HG02884 (cell line): ENCODE results near the gene MYL4.
"Not testable (repeated sequence)": the region's sequence is repeated elsewhere in the genome, so short reads cannot be mapped to it uniquely, and the experiment has no call there.

Source experiments
- ATAC-seq: cut with Tn5 transposase; IDR thresholded peaks from one replicate; pipeline ENCODE4 v1.9.1; 2021; ENCODE audit warnings: mild to moderate bottlenecking, moderate library complexity; ENCODE audit not compliant: unreplicated experiment

The MYL4 gene

DNA sequence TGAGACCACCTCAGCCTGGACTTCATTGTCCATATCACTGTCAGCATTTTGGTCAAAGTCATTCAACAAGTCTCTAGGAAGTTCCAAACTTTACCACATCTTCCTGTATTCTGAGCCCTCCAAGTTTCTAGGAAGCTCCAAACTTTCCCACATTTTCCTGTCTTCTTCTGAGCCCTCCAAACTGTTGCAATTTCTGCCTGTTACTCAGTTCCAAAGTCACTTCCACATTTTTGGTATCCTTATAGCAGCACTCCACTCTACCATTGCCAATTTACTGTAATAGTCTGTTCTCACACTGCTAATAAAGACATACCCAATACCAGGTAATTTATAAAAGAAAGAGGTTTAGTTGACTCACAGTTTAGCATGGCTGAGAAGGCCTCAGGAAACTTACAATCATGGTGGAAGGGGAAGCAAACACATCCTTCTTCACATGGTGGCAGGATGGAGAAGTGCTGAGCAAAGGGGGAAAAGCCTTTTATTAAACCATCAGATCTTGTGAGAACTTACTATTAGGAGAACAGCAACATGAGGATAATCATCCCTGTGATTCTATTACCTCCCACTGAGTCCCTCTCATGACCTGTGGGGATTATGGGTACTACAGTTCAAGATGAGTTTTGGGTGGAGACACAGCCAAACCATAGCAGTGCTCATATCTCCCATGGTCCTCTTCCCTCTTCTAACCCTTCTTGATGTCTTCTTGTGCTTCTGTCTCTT lies 60.6 kb downstream of the MYL4 start:
- ATAC-seq, result not testable (repeated sequence)

DNA sequence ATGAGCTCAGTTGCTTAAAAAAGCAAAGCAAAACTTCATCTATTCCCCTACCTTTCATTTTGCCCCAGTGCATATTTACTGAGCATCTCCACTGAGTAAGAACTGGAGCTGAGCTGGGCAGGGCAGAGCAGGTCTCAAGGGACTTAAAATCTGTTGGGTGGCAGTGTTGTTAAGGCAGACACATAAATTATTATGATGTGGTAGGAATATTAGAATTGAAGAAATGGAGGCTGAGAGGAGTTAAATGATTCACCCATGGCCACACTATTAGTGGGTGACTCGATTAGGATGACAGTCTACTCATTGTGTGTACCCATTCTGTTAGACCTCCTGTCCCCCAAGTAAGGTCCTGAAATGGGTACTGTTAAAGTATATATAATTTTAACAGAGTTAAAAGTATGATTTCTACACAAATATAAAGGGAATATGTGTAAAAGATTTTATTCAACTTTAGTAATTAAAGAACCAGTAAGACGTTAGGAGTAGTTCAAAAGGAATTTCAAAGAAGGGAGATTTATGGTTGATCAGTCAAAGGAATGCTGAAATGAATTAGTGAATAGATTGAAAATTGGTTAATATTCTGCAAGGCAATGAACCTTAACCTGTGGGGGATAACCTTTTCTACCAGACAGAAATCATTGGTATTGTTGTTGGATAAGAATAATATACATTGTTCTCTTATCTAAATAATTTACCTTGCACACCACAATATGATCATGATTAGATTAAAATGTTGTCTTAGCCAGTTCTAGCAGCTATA lies 62.0 kb downstream of the MYL4 start:
- no peak for ATAC-seq

DNA sequence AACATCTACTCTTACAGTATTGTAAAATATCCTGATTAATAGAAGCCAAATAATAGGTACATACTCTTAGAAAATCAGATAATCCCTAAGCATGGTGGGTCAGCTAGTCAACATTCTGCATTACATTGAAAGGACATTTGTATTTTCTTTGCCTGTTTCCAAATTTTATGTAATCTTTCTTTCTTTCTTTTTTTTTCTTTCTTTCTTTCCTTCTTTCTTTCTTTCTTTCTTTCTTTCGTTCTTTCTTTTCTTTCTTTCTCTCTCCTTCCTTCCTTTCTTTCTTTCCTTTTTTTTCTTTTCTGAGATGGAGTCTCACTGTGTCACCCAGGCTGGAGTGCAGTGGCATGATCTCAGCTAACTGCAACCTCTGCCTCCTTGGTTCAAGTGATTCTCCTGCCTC lies 63.3 kb downstream of the MYL4 start:
- no peak for ATAC-seq

DNA sequence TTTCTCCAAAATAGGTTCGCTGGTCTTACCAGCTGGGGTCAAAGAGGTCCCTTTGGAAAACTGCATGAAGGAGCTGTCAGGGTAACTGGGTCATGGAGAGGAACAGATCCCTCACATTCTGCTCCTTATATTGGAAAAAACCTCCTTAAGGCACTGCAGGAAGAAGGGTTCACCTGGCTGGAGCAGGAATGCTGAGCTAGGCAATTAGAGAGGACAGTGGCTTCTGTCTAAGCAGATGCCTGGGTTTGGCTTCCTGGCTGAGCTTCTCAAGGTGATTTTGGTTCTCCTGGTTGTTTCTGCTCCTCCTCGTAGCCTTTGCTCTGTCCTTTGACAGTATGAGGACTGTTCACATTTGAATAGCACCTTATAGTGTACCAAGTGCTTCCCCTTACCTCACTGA lies 64.1 kb downstream of the MYL4 start:
- ATAC-seq, result no peak
